Fibroblast of mammary gland (primary cell): ENCODE results near the gene SYCE3.
A peak's percentile ranks its signal among the peaks of the same experiment; 100 is the strongest.

Experiments
- DNase-seq: peaks from one replicate; pipeline ENCODE4 v3.0.0-alpha.2; 2010; ENCODE audit warnings: low read depth
- H3K4me3 ChIP-seq: 2 replicates; pipeline ENCODE4 v1.5.1; 2011; ENCODE audit warnings: low read depth, mild to moderate bottlenecking, low read length, moderate library complexity; ENCODE audit not compliant: control insufficient read depth
- CTCF ChIP-seq: conservative IDR thresholded peaks from 2 replicates; pipeline ENCODE4 v1.5.1; 2011; ENCODE audit warnings: low read depth, low read length, inconsistent platforms; ENCODE audit not compliant: control insufficient read depth, insufficient read depth

The SYCE3 gene

GRCh38 chr22:50579752-50580151 lies 17.0 kb upstream of the SYCE3 start:
- H3K4me3 ChIP-seq, result no peak overlapping the region
- no peak for DNase-seq
- TF ChIP-seq CTCF, result no peak

GRCh38 chr22:50578776-50579310 lies 16.1 kb upstream of the SYCE3 start:
- no peak overlapping the region for H3K4me3 ChIP-seq
- TF ChIP-seq CTCF, result no peak
- DNase-seq, result no peak

GRCh38 chr22:50577987-50578775 lies 15.5 kb upstream of the SYCE3 start, which contains the start of gene CPT1B:
TSS of gene CPT1B (minus strand) at chr22:50578427. CDS start at chr22:50577915, 512 bp downstream.
- peak; percentile 25 for DNase-seq
- H3K4me3 ChIP-seq, result no peak within 1 kb of the TSS
- no peak for TF ChIP-seq CTCF

- no peak for DNase-seq
- H3K4me3 ChIP-seq, result no peak overlapping the region
- no peak for TF ChIP-seq CTCF
Measured at GRCh38 chr22:50577697-50577986, 14.9 kb upstream of the SYCE3 start.

GRCh38 chr22:50576806-50577696 lies 14.3 kb upstream of the SYCE3 start:
- H3K4me3 ChIP-seq, result no peak overlapping the region
- TF ChIP-seq CTCF, result no peak
- no peak for DNase-seq

GRCh38 chr22:50576070-50576469 lies 13.4 kb upstream of the SYCE3 start:
- H3K4me3 ChIP-seq, result no peak overlapping the region
- DNase-seq, result peak; percentile 56
- peak; percentile 41 for TF ChIP-seq CTCF
